ENCODE measurements around the gene SV2B.

The SV2B gene

DNA sequence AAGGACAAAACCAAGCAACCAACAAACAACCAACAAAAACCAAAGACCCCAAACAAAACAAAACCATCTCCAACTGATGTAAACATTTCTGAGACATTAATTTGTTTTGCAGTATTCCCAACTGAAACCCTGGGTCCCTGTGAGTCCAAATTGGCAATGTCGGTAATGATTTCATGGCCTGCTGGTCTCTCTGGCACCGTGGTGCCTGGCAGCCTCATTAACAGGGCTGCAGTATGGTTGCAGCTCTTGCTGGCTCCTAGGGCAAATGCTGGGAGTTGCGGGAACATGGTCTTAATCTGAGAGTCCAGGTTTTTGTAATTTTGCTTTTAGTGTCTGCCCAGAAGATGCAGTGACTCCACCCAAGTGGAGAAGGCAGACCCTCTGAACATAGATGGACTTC lies 128.3 kb downstream of the SV2B start:
- TF ChIP-seq, protein P1, sequence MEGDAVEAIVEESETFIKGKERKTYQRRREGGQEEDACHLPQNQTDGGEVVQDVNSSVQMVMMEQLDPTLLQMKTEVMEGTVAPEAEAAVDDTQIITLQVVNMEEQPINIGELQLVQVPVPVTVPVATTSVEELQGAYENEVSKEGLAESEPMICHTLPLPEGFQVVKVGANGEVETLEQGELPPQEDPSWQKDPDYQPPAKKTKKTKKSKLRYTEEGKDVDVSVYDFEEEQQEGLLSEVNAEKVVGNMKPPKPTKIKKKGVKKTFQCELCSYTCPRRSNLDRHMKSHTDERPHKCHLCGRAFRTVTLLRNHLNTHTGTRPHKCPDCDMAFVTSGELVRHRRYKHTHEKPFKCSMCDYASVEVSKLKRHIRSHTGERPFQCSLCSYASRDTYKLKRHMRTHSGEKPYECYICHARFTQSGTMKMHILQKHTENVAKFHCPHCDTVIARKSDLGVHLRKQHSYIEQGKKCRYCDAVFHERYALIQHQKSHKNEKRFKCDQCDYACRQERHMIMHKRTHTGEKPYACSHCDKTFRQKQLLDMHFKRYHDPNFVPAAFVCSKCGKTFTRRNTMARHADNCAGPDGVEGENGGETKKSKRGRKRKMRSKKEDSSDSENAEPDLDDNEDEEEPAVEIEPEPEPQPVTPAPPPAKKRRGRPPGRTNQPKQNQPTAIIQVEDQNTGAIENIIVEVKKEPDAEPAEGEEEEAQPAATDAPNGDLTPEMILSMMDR (IDR thresholded peaks at IDR 0.05; ENCODE audit: low read depth, low read length) = no peak
- no peak overlapping the region for H3K4me3 ChIP-seq (ENCODE audit: low read depth, low read length)

DNA sequence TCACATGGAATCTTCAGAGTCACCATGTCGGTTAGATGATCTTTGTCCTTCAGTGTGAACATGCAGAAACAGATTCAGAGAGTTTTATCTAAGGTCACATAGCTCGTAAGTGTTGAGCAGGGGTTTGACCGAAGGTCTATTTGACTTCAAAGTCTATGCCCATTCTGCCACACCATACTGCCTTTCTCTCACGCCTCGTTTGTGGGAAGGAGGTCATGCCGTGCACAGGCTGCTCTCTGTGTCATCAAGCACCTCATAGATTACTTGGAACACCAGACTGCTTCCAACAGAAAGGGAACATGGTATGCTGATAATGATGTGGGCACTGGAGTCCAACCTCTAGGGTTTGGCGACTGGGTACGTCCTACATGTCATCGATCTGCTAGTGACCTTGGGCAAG lies 128.8 kb downstream of the SV2B start:
- TF ChIP-seq, protein P1 (IDR thresholded peaks at IDR 0.05; ENCODE audit: low read depth, low read length) = no peak

DNA sequence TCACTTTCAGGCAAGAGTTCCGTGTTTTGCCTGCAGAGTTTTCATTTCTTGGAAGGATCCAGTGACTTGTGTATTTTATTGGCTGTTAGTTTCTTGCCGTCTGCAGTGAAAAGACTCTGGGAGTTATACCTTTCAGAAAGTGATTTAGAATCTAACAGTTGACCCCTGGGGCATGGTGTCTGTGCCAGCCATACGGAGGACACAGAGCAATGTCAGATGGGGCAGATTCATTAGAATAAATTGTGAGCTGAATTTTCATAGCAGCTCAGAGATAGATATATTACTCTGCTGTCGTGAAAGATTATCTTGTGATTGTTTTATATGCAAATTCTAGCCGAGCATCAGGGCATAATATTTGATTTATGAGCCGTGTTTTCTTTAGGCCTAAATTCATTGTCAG lies 131.6 kb downstream of the SV2B start:
- TF ChIP-seq, protein P1 (IDR thresholded peaks at IDR 0.05; ENCODE audit: low read depth, low read length) = no peak

More for the DNA sequence above, 128.8 kb downstream of the SV2B start:
- no peak overlapping the region for H3K4me3 ChIP-seq (ENCODE audit: low read depth, low read length)

DNA sequence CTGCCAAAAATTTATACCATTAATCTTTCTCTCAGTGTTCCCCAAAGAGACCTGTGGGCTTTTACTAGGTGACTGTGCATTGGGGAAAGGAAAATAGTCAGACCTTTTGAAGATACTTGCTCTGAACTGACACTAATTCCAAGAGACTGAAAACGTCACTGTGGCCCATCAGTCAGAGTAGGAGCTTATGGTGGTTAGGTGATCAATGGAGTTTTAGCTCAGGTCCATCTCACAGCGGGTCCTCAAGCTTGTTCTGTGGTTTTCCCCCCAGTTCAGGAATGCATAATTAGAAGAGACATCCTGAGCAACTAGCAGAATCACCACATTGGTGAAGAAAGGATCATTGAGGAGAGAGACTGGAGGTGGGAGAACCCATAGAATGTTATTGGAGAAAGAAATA lies 134.7 kb downstream of the SV2B start:
- H3K4me3 ChIP-seq (ENCODE audit: low read depth, low read length) = no peak overlapping the region
- TF ChIP-seq, protein P1 (IDR thresholded peaks at IDR 0.05; ENCODE audit: low read depth, low read length) = no peak

More for the DNA sequence above, 131.6 kb downstream of the SV2B start:
- H3K4me3 ChIP-seq (ENCODE audit: low read depth, low read length) = no peak overlapping the region

DNA sequence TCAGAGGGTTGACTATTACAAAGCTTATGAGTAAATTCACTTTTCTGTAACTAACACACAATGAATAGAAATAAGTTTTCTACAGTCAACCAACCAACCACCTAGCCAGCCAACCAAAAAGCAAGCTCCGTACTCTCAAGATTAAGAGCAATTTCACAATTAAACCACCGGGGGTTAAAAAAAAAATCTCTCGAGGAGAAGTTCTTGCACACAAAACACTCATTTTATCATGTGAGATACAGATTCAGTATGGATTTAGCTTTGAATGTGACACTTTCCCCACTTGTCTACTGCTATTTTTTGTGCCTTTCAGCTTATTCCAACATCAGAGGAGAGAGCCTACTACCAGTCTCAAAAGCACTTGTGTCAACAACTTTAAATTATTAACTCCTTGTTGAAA lies 135.3 kb downstream of the SV2B start:
- TF ChIP-seq, protein P1 (IDR thresholded peaks at IDR 0.05; ENCODE audit: low read depth, low read length) = no peak
- no peak overlapping the region for H3K4me3 ChIP-seq (ENCODE audit: low read depth, low read length)

DNA sequence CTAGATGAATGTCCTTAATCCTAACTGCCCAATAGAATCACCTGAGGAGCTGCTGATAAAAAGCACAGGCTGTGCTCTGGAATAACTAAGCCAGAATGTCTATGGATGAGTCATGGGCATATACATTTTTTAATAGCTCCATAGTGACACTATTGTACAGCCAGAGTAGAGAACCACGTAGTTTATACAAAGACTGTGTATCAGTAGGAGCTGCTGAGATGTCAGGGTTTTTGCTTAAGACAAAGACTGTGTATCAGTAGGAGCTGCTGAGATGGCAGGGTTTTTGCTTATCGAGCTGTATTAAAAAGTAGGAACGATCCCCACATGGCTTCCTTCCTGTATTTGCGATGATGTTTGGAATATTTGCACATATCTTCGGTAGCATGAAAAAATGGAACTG lies 137.4 kb downstream of the SV2B start:
- no peak overlapping the region for H3K4me3 ChIP-seq (ENCODE audit: low read depth, low read length)
- TF ChIP-seq, protein P1 (IDR thresholded peaks at IDR 0.05; ENCODE audit: low read depth, low read length) = no peak

DNA sequence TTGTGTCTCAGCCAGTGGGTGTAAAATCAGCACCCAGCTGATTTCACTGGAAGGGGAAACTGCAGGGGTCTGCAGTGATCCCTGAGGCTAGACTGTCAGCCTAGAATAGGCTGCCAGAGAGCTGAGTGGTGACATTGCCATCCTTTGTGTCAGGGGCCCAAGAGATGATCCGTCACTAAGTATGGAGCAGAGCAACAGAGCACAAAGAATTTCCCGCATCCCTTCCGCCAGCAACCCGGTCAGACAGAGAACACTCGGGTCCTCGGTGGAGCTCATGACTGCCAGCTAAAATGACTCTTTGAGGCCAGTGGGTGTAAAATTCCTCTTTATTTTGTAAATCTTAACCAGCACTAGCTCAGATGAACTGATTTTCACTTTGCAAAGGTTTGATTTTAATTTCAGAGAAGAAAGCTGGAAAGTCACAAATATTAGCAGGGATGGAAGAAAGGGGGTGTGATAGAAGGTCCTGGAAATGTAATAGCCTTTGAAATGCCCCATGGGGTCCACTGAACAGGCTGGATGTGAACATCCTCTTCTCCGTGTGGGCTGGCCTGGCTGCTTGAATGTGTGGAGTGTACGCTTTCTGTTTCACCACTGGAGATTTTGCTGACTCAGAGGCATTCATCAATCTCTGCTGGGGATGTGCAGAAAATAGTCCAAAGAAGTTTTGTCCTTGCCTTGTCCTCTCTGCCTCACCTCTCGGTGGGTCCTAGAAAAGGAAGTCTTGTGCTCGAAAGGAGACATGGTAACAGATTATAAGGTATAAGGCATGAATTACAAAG lies 138.8 kb downstream of the SV2B start:
- TF ChIP-seq, protein P1 (IDR thresholded peaks at IDR 0.05; ENCODE audit: low read depth, low read length) = no peak

More for the DNA sequence above, 138.8 kb downstream of the SV2B start:
- H3K4me3 ChIP-seq (ENCODE audit: low read depth, low read length) = no peak overlapping the region

Measured in WI38 (cell line).